CD4-positive, alpha-beta T cell (primary cell): ENCODE data around the gene IMPDH2. TPM values are rescaled to one million over a fixed set of nuclear protein-coding genes. Genes with fewer than 3 reads are reported as not detected.
A peak's percentile ranks its signal among the peaks of the same experiment; 100 is the strongest.

ENCODE experiments used
- ATAC-seq: fragments of 200-7000 bp; cut with Tn5 transposase; one replicate; pipeline ENCODE4 v1.10.0; 2022; ENCODE audit warnings: mild to moderate bottlenecking; ENCODE audit not compliant: poor library complexity
- CTCF ChIA-PET: fragments of 350-600 bp; sonication (Branson Sonifier 250); formaldehyde crosslinking; loops from one replicate; lab custom pipeline; 2021; ENCODE audit warnings: antibody characterized with exemption, inconsistent platforms; lab: Charles Lee
- POLR2A ChIA-PET: fragments of 350-600 bp; sonication (Branson Sonifier 250); formaldehyde crosslinking; loops from one replicate; lab custom pipeline; 2021; ENCODE audit warnings: antibody characterized with exemption, inconsistent platforms; lab: Charles Lee
- DNase-seq, 14 experiments: peaks; one replicate each; pipeline ENCODE4 v3.0.0-alpha.2; 2013 to 2020; ENCODE audit warnings: mixed read lengths in 2 of 14
- H3K27ac ChIP-seq, 2 donors: one replicate each; pipeline versions ENCODE4 v1.5.1 to v1.7.0; 2013; ENCODE audit warnings: low read length in 2 of 2, low read depth in 1 of 2, mild to moderate bottlenecking in 1 of 2
- H3K27me3 ChIP-seq, 2 experiments: 1 replicate in 1 of 2; 2 replicates in 1 of 2; pipeline versions ENCODE4 v1.6.1 to v1.7.0; 2013; ENCODE audit warnings: low read length in 2 of 2, control low read depth in 1 of 2, mild to moderate bottlenecking in 1 of 2, moderate library complexity in 1 of 2; ENCODE audit not compliant: insufficient read depth in 2 of 2, control insufficient read depth in 1 of 2
- H3K36me3 ChIP-seq: one replicate; pipeline ENCODE4 v1.6.1; 2013; ENCODE audit warnings: low read length, control low read depth; ENCODE audit not compliant: insufficient read depth
- H3K4me1 ChIP-seq: one replicate; pipeline ENCODE4 v1.6.1; 2013; ENCODE audit warnings: low read length, control low read depth; ENCODE audit not compliant: insufficient read depth
- H3K4me3 ChIP-seq: one replicate; pipeline ENCODE4 v1.5.1; 2013; ENCODE audit warnings: mild to moderate bottlenecking, low read length, moderate library complexity
- H3K9me3 ChIP-seq, 2 experiments: 1 replicate in 1 of 2; 2 replicates in 1 of 2; pipeline versions ENCODE4 v1.6.1 to v1.7.0; 2013; ENCODE audit warnings: low read length in 2 of 2, mild to moderate bottlenecking in 2 of 2, control low read depth in 1 of 2, moderate library complexity in 1 of 2; ENCODE audit not compliant: control insufficient read depth in 1 of 2, insufficient read depth in 1 of 2
- H3K27ac Mint-ChIP-seq: one replicate; pipeline ENCODE4 v1.8.0; 2020; ENCODE audit warnings: mixed read lengths
- H3K27me3 Mint-ChIP-seq: one replicate; pipeline ENCODE4 v1.8.0; 2021; ENCODE audit warnings: mixed read lengths
- H3K36me3 Mint-ChIP-seq: one replicate; pipeline ENCODE4 v1.8.0; 2021; ENCODE audit warnings: low read depth, mixed read lengths
- H3K4me1 Mint-ChIP-seq: one replicate; pipeline ENCODE4 v1.8.0; 2021; ENCODE audit warnings: low read depth, mixed read lengths
- H3K4me3 Mint-ChIP-seq: one replicate; pipeline ENCODE4 v1.8.0; 2020; ENCODE audit warnings: mild to moderate bottlenecking, mixed read lengths
- H3K9me3 Mint-ChIP-seq: one replicate; pipeline ENCODE4 v1.8.0; 2020; ENCODE audit warnings: mixed read lengths
- intact Hi-C, 2 experiments: fragments of 100-400 bp; cut with DNase I in 1 of 2; cut with micrococcal nuclease in 1 of 2; formaldehyde crosslinking; loops; one replicate each; pipeline versions ENCODE4 v1.15.1 to v1.9.0; 2023 to 2025; cut with DNase I, micrococcal nuclease
- total RNA-seq, 174 experiments: library from RNA in 2 of 174; stranded (reverse) in 2 of 174; gene quantifications; one replicate each; pipeline ENCODE4 v1.2.3 and lab custom pipeline; 2021 to 2026
- TF ChIP-seq, protein P1 (sequence below): fragments of 200-600 bp; IDR thresholded peaks from one replicate; pipeline ENCODE4 v1.8.0; 2022; ENCODE audit warnings: antibody characterized with exemption, mild to moderate bottlenecking

IMPDH2 gene
- total RNA-seq, 2 experiments from 2014 or later: 133 to 135 TPM

GRCh38 chr3:49058011-49058410 lies 28.8 kb upstream of the IMPDH2 start:
- CTCF ChIA-PET: interaction anchor here (1.2 kb wide), 1 partner anchor 36 kb away, joined by 4 read pairs; the partner anchor contains the start of gene QRICH1

DNA sequence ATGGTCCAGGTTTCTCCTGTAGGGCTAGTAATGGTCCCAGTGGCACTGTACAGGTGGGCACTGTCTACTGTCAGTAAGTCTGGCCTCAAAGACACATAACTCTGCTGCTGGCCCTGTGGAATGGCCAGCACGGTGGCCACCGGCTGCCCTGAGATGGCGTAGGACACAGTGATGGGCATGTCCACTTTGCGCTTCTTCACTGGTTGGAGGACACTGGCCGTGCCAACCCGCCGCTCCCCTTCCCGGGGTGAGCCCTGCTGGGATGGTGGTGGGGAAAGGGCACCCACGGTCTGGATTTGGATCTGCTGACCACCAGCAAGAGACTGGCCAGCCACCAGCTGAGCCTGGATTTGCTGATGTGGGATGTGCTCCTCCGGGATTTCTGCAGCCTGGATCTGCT lies 28.1 kb upstream of the IMPDH2 start:
- no peak for ATAC-seq

More at GRCh38 chr3:49058011-49058410, 28.8 kb upstream of the IMPDH2 start:
- no peak overlapping the region for H3K4me3 ChIP-seq
- Mint-ChIP-seq H3K4me3 (no peak overlapping the region), H3K27ac (no peak overlapping the region), H3K4me1 (peaks cover 5% of the 10 kb centered on the region), H3K36me3 (peaks cover 73% of the 10 kb centered on the region), H3K27me3 (no peaks in the 10 kb centered on the region), H3K9me3 (no peaks in the 10 kb centered on the region)
- DNase-seq: no peak
- ATAC-seq: no peak
- no peaks in the 10 kb centered on the region for H3K9me3 ChIP-seq
- peaks cover 65% of the 10 kb centered on the region for H3K36me3 ChIP-seq
- H3K4me1 ChIP-seq: no peaks in the 10 kb centered on the region
- intact Hi-C loops: no loop called here
- TF ChIP-seq, protein P1, sequence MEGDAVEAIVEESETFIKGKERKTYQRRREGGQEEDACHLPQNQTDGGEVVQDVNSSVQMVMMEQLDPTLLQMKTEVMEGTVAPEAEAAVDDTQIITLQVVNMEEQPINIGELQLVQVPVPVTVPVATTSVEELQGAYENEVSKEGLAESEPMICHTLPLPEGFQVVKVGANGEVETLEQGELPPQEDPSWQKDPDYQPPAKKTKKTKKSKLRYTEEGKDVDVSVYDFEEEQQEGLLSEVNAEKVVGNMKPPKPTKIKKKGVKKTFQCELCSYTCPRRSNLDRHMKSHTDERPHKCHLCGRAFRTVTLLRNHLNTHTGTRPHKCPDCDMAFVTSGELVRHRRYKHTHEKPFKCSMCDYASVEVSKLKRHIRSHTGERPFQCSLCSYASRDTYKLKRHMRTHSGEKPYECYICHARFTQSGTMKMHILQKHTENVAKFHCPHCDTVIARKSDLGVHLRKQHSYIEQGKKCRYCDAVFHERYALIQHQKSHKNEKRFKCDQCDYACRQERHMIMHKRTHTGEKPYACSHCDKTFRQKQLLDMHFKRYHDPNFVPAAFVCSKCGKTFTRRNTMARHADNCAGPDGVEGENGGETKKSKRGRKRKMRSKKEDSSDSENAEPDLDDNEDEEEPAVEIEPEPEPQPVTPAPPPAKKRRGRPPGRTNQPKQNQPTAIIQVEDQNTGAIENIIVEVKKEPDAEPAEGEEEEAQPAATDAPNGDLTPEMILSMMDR: no peak
- H3K27me3 ChIP-seq: no peaks in the 10 kb centered on the region
- POLR2A ChIA-PET: no interaction called here
- no peak overlapping the region for H3K27ac ChIP-seq

GRCh38 chr3:49054344-49054862 lies 25.2 kb upstream of the IMPDH2 start:
- ChIA-PET POLR2A (no interaction called here), CTCF (interaction anchor here (1.4 kb wide), 1 partner anchor 40 kb away, joined by 3 read pairs; no protein-coding TSS in a partner anchor)
- TF ChIP-seq, protein P1: no peak
- Mint-ChIP-seq H3K36me3 (peaks cover 79% of the 10 kb centered on the region), H3K27ac (peak overlapping the region; percentile 44), H3K27me3 (no peaks in the 10 kb centered on the region), H3K9me3 (no peaks in the 10 kb centered on the region), H3K4me1 (peaks cover 23% of the 10 kb centered on the region), H3K4me3 (no peak overlapping the region)
- intact Hi-C loops: no loop called here
- Histone ChIP-seq H3K36me3 (peaks cover 69% of the 10 kb centered on the region), H3K4me1 (no peaks in the 10 kb centered on the region), H3K27me3 (no peaks in the 10 kb centered on the region), H3K27ac (no peak overlapping the region), H3K9me3 (no peaks in the 10 kb centered on the region), H3K4me3 (no peak overlapping the region)
- no peak for DNase-seq
- ATAC-seq: no peak

More for the DNA sequence above, 28.1 kb upstream of the IMPDH2 start:
- POLR2A ChIA-PET: no interaction called here
- H3K4me1 Mint-ChIP-seq: peaks cover 4% of the 10 kb centered on the region
- H3K27ac Mint-ChIP-seq: no peak overlapping the region
- CTCF ChIA-PET: no interaction called here
- no peak overlapping the region for H3K4me3 Mint-ChIP-seq
- no peak overlapping the region for H3K4me3 ChIP-seq
- intact Hi-C loops: no loop called here
- H3K27me3 ChIP-seq: no peaks in the 10 kb centered on the region
- H3K36me3 ChIP-seq: peaks cover 66% of the 10 kb centered on the region
- peaks cover 76% of the 10 kb centered on the region for H3K36me3 Mint-ChIP-seq
- no peaks in the 10 kb centered on the region for H3K27me3 Mint-ChIP-seq
- no peak for DNase-seq
- no peaks in the 10 kb centered on the region for H3K9me3 Mint-ChIP-seq
- TF ChIP-seq, protein P1: no peak
- H3K27ac ChIP-seq: no peak overlapping the region
- no peaks in the 10 kb centered on the region for H3K9me3 ChIP-seq
- H3K4me1 ChIP-seq: no peaks in the 10 kb centered on the region
